Stimulated activated CD8-positive, alpha-beta memory T cell treated with anti-CD3 and anti-CD28 coated beads, Interleukin-7, amount 100 ng/mL, for 4 hours (primary cell): ENCODE data around the gene CYB5R4.
"Not testable (repeated sequence)": the region's sequence is repeated elsewhere in the genome, so short reads cannot be mapped to it uniquely, and the experiment has no call there.

Source experiments
- DNase-seq, 2 donors: peaks; one replicate each; pipeline ENCODE4 v3.0.0-alpha.2; 2020; ENCODE audit warnings: low read depth in 2 of 2

CYB5R4 gene

DNA sequence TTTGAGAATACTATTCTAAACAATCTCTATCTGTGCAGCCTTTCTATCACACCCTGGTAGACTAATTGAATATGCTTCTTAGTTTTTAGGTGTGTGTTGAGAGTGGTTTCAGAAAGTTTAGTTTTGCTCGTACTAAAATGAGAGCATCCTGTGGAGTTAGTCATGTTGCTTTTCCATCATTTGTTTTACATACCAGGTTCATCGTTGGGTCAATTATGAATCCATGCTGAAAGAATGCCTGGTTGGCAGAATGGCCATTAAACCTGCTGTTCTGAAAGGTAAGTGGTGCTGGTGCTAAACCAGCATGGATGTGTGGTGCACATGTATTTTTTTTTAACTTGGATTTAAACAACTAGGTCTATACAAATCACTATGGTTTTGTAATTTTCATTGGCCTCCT is 49.3 kb downstream of the CYB5R4 start:
- DNase-seq: no peak

DNA sequence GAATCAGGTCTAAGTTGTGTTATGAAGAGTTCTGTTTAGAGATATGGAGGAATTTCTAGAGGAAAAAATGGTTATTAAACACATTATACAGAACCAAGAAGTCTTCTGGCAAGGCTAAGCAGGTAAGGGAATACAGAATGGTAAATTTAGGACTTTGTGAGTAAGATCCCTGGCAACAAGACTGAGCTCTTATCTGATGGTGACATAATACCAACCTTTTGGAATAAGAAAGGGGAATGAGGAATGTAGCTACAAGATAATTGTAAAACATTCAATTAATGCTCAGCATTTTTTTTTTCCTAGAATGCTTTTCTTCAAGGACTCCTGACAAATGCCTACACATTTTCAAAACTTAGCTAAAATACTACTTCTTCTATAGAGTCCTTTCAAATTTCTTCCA is 51.8 kb downstream of the CYB5R4 start:
- DNase-seq: no peak

DNA sequence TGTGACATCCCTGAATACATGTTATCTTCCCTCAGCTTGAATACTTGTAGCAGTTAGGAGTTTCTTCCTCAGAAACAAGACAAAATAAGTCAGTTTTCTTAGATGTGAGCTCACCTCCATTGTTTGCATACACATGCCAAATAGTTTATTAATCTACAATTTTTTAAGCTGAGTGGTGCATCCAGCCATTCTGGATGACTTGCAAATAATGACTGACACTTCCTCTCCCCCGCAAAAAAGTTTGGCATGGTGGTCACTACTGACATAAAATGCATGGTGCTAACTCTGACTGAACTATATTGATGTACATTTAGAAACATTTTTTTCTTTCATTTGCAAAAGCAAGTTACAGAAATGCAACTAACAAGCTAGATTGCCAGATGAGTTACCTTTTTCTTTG is 55.5 kb downstream of the CYB5R4 start:
- no peak for DNase-seq

DNA sequence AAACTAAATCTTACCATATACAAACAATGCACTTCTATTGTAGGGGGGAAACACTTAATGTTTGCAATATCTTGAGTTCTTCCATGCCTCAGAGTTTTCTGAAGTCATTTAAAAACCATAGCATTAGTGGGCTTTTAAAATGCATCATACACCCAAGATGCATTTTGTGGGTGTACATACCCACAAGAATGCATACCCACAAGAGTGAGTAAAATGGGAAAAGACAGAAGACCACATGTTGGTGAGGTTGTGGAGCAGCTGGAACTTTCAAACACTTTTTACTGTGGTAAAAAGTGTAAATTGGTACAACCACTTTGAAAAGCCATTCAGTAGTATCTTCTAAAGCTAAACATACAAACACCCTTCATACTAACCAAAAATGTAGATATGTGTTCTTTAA is 57.5 kb downstream of the CYB5R4 start:
- no peak for DNase-seq

DNA sequence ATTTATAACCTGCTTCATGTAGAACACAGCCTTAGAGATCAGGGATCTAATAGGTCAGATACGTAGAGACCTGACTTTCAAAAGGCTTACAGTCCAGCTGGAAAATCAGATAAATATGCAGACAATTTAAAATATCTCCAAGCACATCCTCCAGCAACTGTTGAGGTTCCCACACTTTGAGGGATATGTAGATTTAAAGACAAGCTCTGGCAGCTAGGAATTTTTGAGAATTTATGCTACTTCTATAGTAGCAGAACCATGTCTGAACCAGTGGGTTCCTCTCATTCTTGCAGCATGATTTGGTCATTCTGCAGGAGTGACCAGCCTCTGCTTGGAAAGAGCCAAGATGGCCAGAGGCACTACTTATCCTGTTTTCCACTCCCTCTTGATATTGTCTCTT is 60.5 kb downstream of the CYB5R4 start:
- no peak for DNase-seq

DNA sequence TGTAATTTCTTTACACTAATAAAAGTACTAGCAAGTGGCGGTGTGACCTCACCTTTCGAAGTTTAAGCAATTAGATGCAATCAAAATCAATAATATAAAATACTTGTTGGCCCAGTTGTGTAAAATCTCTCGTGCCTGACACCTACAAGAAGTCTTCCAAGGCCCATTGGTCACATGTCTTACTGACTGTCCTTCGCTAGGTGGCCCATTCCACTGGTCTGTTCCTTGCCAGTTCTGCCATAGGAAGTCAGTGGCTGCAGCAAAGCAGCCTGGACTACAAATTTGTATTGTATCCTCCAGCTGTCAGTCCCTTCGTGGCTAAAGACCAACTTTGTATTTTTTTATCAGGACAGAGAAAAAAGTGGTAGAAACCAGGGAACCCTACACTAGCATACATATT is 61.8 kb downstream of the CYB5R4 start:
- DNase-seq: no peak

DNA sequence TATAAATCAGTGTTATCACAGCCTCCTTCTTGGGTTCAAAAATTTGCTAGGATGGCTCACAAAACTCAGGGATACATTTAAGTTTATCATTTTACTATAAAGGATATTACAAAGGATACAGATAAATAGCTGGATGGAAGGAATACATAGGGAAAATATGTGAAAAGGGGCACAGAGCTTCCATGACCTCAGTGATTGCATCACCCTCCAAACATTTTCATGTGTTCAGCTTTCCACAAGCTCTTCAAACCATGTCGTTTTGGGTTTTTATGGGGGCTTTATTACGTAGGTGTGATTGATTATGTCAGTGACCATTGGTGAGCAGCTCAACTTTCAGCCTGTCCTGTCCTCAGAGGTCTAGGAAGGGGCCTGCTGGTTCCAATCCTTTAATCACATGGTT is 68.0 kb downstream of the CYB5R4 start:
- no peak for DNase-seq

DNA sequence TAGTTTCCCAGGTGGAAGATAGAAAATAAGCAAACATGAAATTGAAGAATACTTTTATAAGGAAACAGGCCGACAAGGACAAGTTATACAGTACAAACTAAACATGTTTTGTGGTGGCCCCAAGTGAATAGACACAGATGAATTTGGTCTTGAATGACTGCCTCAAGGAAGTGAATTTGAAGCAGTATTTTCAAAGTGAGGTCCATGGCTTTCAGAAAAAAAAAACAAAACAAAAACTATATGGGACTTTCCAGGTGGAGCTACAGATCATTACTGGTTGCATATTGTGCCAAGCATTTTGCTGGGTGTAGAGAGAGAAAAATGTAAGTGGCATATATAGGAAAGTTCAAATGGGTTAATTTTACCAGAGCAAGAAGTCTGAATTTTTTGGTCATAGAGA is 68.8 kb downstream of the CYB5R4 start:
- DNase-seq: no peak

DNA sequence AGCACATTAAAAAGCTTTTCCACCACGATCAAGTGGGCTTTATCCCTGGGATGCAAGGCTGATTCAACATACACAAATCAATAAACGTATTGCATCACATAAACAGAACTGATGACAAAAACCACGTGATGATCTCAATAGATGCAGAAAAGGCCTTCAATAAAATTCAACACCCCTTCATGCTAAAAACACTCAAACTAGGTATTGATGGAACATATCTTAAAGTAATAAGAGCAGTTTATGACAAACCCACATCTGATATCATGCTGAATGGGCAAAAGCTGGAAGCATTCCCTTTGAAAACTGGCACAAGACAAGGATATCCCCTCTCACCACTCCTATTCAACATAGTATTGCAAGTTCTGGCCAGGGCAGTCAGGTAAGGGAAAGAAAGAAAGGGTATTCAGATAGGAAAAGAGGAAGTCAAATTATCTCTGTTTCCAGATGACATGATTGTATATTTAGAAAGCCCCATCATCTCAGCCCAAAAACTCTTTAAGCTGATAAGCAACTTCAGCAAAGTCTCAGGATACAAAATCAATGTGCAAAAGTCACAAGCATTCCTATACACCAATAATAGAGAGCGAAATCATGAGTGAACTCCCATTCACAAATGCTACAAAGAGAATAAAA is 86.8 kb downstream of the CYB5R4 start:
- DNase-seq: not testable (repeated sequence)

DNA sequence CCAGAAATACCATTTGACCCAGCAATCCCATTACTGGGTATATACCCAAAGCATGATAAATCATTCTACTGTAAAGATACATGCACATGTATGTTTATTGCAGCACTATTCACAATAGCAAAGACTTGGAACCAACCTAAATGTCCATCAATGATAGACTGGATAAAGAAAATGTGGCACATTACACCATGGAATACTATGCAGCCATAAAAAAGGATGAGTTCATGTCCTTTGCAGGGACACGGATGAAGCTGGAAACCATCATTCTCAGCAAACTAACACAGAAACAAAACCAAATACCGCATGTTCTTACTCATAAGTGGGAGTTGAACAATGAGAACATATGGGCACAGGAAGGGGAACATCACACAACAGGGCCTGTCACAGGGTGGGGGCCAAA is 88.5 kb downstream of the CYB5R4 start:
- DNase-seq: not testable (repeated sequence)

DNA sequence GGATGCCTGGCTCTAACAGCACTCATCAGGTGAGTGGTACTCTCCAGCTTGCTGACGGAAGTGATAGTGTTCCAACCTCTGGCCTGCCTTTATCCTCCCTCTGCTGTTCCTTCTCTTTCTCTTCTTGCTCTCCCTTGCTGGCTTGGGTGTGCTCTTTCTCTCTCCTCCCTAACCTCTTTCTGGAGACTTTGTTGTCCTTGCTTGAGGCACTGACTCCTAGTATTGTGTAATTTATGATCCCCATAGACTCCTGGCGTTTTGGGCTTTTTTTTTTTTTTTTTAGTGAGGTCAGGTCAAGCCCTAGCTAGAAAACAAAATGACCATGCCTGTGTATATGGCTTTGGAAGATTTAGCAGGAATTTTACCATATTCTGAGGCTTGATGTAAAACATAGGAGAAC is 89.4 kb downstream of the CYB5R4 start:
- DNase-seq: no peak

DNA sequence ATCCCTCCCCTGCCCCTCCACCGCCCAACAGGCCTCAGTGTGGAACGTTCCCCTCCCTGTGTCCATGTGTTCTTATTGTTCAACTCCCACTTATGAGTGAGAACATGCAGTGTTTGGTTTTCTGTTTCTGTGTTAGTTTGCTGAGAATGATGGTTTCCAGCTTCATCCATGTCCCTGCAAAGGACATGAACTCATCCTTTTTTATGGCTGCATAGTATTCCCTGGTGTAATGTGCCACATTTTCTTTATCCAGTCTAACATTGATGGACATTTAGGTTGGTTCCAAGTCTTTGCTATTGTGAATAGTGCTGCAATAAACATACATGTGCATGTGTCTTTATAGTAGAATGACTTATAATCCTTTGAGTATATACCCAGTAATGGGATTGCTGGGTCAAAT is 91.9 kb downstream of the CYB5R4 start:
- not testable (repeated sequence) for DNase-seq

DNA sequence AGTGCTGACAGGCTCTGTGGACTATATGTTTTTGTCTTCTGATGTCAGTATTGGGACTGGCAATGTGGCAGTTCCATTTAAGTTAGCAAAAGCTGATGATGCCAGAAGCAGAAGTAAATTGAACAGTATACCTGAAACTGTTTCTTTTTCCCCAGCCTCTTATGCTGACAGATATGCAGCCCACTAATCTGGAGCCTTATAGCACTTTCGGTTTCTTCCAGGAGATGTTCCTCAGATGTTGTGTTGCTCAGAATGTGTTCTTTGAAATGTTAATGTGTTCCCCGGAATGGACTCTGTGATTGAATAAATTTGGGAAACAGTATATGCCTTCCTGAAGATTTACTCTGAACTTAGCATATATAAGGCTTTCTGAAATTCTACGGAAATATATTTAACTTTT is 93.3 kb downstream of the CYB5R4 start:
- DNase-seq: no peak

DNA sequence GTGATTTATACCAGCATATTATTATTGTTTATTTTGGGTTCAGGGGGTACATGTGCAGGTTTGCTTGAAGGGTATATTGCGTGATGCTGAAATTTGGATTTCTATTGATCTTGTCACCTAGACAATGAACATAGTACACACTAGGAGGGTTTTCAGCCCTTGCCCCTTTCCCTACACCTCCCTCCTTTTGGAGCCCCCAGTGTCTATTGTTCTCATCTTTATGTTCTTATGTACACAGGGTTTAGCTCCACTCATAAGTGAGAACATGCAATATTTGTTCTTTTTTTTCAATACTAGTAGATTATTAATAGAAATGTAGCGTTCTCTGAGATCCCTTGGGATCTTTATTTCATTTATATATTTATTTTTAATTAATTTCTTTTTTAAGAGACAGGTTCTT is 94.9 kb downstream of the CYB5R4 start:
- no peak for DNase-seq

DNA sequence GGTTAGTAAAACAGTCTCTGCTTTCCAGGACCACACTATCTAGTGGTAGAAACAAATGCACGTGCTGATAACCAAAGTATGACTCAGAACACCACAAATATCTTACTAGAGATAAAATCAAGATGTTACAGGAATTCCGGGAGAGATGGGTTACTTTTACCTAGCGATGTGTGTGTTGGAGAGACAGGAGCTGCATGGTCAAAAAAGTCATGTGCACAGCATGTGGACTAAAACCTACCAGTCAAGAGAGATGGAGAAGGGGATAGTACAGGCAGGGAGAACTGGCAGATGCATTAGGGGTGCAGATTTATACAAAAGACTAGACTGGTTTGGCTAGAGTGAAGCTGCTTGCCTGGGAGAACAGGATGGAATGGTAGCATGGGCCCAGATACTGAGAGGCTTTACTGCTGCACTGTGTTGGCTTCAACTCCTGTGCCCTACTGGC is 98.8 kb downstream of the CYB5R4 start:
- DNase-seq: no peak

DNA sequence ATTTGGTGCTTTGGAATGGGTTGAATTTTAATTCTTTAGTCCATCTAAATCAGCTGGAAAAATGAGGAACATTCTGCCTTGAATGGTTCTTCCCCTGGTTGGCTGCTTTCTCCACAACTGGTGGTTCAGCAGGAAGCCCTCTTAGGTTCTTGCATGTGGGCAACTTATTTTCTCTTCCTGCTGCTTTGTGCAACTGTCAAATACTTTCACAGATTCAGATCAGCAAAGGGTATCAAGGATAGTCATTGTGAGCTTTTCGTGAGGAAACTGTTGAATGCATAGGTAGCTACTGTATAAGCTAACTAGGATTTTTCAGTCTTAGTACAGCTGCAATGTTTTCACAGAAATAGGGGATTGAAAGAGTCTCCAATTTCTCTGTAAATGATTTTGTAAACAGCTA is 101.2 kb downstream of the CYB5R4 start:
- no peak for DNase-seq

DNA sequence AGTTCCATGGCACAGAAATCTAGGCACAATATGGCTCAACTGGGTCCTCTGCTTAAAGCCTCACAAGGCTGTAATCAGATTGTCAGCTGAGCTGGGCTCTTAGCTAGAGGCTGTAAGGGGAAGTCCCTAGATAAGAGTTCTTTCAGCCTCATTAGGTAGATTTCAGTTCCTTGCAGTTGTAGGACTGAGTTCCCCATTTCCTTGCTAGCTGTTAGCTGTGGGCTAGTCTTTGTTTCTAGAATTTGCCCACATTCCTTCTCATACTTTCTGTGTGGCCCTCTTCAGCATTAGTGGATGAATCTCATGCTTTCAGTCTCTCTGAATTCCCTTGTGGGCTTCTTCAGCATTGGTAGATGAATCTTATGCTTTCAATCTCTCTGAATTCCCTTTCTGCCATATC is 103.1 kb downstream of the CYB5R4 start:
- no peak for DNase-seq

DNA sequence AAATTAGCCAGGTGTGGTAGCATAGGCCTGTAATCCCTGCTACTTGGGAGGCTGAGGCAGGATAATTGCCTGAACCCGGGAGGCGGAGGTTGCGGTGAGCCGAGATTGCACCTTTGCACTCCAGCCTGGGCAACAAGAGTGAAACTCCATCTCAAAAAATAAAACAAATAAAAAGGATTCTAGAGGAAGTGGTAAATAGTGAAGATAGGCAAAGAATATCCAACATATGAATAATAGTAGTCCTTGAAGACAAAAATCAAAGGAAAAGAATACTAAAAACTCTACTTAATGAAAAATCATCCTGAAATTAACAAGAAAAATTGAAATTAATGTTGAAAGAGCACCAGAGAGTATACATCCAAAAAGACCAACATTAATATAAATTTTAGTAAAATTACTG is 107.0 kb downstream of the CYB5R4 start:
- no peak for DNase-seq

DNA sequence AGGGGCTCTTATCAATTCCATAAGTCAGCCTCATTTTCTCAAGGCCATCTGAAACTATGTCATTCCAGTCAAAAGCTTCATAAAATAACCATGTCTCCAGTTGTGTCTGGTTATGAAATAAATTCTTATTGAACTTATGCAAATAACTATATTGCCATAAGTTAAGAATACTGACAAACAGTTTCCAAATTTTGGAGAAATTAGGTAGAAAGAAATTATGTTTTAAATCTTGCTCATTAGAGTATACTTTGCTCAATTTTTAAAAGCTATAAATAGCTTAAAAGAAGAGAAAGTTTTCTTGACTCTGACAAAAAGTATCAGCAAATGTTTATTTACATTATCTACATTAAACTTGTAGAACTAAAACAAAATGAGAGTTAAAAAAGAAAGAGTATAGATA is 111.1 kb downstream of the CYB5R4 start:
- no peak for DNase-seq

DNA sequence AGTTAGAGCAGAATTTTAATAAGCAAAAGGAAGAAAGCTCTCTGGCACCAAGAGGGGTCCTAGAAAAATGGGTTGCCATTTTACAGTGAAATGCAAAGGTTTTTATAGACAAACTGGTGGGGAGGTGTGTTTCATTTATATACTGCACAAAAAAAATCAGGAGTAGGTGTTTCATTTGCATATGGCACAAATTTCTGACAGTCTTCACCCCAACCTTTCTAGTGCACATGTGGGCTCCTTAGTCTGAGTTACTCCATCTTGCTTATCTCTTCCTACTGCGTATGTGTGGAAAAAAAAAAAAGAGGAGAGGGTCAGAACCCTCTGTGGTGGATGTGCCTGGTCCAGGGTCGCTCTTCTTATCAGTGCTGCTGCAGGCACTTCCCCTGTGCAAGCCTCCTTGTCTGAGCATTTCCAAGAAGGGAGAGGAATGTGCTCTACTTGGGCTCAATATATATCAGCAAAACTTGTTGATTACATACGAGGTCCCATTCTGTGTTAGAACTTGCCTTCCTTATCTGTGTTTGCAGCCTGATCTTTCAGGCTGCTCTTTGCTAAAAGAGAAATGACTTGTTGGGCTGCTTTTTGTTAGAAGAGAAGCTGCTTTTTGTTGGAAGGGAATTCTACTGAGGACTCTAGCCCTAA is 115.0 kb downstream of the CYB5R4 start:
- no peak for DNase-seq

DNA sequence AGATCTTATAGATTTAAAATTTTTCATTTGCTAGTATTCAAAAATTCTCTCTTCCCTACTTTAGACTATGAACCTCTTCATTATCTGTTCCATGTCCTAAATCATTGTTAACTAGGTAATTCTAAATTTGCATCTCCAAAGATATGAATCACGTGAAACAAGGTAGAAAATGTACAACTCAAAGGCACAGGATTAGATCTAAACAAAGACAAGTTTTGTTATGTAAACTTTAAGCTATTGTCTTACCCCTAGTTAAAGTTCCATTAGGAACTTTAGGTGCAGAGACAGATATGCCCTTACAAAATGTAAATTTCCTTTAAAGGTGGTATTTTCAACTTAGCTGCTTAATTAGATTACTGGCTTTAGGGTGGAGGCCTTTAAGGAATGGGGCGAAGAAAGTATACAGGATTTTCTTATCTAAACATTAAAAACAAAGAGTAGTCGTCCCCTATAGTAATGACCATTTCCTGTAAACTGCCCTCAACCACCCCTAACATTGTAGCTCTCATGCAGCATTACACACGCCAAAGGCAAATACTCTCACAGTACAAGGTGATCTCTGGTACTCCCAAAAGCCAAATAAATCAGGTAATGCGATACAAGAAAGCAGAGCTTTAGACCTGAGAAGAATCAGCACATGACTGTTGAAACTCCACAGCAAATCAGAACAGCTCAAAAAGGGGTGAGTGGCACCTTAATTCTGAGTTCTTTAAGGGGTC is 116.7 kb downstream of the CYB5R4 start:
- DNase-seq: no peak

DNA sequence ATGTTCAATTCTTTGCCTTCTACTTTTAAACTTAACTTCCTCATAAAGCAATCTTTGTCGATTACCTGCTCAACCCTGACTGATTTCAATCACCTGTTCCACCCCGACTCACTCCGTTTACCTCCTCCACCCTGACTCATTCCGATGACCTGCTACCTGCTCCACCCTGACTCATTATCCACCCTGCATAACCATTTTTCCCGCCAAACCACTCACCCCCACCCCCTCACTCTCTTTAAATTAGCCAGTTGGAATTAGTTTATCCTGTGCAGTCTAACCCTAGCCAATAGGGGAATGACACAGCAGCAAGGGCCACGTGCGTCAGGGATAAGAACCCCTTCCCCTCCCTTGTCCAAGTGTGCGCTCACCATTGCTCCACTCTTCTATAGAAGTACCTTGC is 117.4 kb downstream of the CYB5R4 start:
- DNase-seq: no peak

DNA sequence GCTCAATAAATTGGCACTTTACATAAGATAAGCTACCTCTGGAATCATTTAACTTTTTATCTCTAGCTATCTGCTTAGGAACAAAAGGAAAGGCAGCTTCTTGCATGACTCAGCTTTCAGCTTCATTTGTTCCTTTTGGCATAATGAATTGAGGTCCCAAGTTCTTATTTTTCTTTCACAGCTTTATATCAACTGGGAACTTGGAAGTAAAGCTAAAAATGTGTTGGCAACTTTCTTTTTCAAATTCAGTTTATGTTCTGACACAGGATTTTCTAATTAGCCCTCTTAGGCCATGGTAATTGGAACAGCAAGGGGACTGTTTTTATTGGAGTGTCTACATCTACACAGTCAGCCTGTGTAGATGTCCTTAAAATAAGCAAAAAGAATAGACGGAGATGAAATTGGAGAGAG is 118.8 kb downstream of the CYB5R4 start:
- no peak for DNase-seq
